Epithelial cell of prostate (primary cell): ENCODE data around the gene BACH2.

Experiments
- DNase-seq: peaks from one replicate; pipeline ENCODE4 v3.0.0-alpha.2; 2011; ENCODE audit warnings: low read depth, low spot score
- H3K27ac ChIP-seq: fragments of 450-650 bp; 2 replicates; pipeline ENCODE4 v1.5.1; 2017; ENCODE audit warnings: mild to moderate bottlenecking

BACH2 gene

GRCh38 chr6:90303039-90303438 lies 6.4 kb upstream of the BACH2 start:
- H3K27ac ChIP-seq = no peak overlapping the region
- no peak for DNase-seq

- no peak overlapping the region for H3K27ac ChIP-seq
- no peak for DNase-seq
Measured at GRCh38 chr6:90302320-90302719, 5.7 kb upstream of the BACH2 start.

- DNase-seq = no peak
- no peak overlapping the region for H3K27ac ChIP-seq
Measured at GRCh38 chr6:90301816-90302215, 5.2 kb upstream of the BACH2 start.

GRCh38 chr6:90298459-90299053 lies 1.9 kb upstream of the BACH2 start:
- H3K27ac ChIP-seq = no peak overlapping the region
- DNase-seq = no peak

GRCh38 chr6:90297867-90298381 lies 1.3 kb upstream of the BACH2 start:
- no peak overlapping the region for H3K27ac ChIP-seq
- no peak for DNase-seq

GRCh38 chr6:90297115-90297866 lies 648 bp upstream of the BACH2 start:
- no peak for DNase-seq
- H3K27ac ChIP-seq = no peak overlapping the region

GRCh38 chr6:90295854-90296340 lies 746 bp downstream of the BACH2 start:
- H3K27ac ChIP-seq = peak overlapping the region; percentile 29
- DNase-seq = peak; percentile 46

GRCh38 chr6:90294989-90295853 lies 1.4 kb downstream of the BACH2 start:
- H3K27ac ChIP-seq = no peak overlapping the region
- DNase-seq = no peak

- H3K27ac ChIP-seq = no peak overlapping the region
- DNase-seq = no peak
Measured at GRCh38 chr6:90294614-90294988, 2.0 kb downstream of the BACH2 start.

GRCh38 chr6:90294008-90294511 lies 2.6 kb downstream of the BACH2 start:
- no peak overlapping the region for H3K27ac ChIP-seq
- DNase-seq = no peak

GRCh38 chr6:90293319-90293953 lies 3.2 kb downstream of the BACH2 start:
- no peak overlapping the region for H3K27ac ChIP-seq
- DNase-seq = no peak

- no peak overlapping the region for H3K27ac ChIP-seq
- DNase-seq = no peak
Measured at GRCh38 chr6:90291565-90291964, 5.1 kb downstream of the BACH2 start.

GRCh38 chr6:90290811-90291420 lies 5.7 kb downstream of the BACH2 start:
- no peak for DNase-seq
- no peak overlapping the region for H3K27ac ChIP-seq

- DNase-seq = no peak
- no peak overlapping the region for H3K27ac ChIP-seq
Measured at GRCh38 chr6:90289902-90290301, 6.7 kb downstream of the BACH2 start.

GRCh38 chr6:90288404-90288803 lies 8.2 kb downstream of the BACH2 start:
- DNase-seq = no peak
- no peak overlapping the region for H3K27ac ChIP-seq

- DNase-seq = no peak
- H3K27ac ChIP-seq = no peak overlapping the region
Measured at GRCh38 chr6:90286884-90287488, 9.7 kb downstream of the BACH2 start.

- no peak overlapping the region for H3K27ac ChIP-seq
- DNase-seq = peak; percentile 68
Measured at GRCh38 chr6:90285611-90286381, 10.8 kb downstream of the BACH2 start.

GRCh38 chr6:90285042-90285481 lies 11.6 kb downstream of the BACH2 start:
- peak overlapping the region; percentile 33 for H3K27ac ChIP-seq
- DNase-seq = no peak
